MM.1S (cell line): ENCODE measurements around the gene UBASH3A.

Experiments used
- EZH2 ChIP-seq: fragments of 300-600 bp; sonication (generic); optimal IDR thresholded peaks from 2 replicates; pipeline ENCODE3; 2017; ENCODE audit warnings: low read depth, mild to moderate bottlenecking, antibody characterized with exemption, low read length, mixed read lengths
- EZH2phosphoT487 ChIP-seq: fragments of 300-600 bp; sonication (generic); IDR thresholded peaks from 2 replicates; pipeline ENCODE4 v1.6.1; 2018; ENCODE audit warnings: antibody characterized with exemption, low read length
- TF ChIP-seq, protein P1 (sequence below): fragments of 300-600 bp; sonication (generic); IDR thresholded peaks from 2 replicates; pipeline ENCODE4 v1.5.1; 2016; ENCODE audit warnings: antibody characterized with exemption, low read length, mixed read lengths

GRCh38 chr21:42414928-42415769 lies 11.4 kb downstream of the UBASH3A start:
- TF ChIP-seq, protein P1, sequence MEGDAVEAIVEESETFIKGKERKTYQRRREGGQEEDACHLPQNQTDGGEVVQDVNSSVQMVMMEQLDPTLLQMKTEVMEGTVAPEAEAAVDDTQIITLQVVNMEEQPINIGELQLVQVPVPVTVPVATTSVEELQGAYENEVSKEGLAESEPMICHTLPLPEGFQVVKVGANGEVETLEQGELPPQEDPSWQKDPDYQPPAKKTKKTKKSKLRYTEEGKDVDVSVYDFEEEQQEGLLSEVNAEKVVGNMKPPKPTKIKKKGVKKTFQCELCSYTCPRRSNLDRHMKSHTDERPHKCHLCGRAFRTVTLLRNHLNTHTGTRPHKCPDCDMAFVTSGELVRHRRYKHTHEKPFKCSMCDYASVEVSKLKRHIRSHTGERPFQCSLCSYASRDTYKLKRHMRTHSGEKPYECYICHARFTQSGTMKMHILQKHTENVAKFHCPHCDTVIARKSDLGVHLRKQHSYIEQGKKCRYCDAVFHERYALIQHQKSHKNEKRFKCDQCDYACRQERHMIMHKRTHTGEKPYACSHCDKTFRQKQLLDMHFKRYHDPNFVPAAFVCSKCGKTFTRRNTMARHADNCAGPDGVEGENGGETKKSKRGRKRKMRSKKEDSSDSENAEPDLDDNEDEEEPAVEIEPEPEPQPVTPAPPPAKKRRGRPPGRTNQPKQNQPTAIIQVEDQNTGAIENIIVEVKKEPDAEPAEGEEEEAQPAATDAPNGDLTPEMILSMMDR = no peak
- TF ChIP-seq EZH2phosphoT487 = no peak
- no peak for TF ChIP-seq EZH2
